Parathyroid adenoma (tissue), 2 donors: ENCODE results near the gene NEK6.
"Not testable (repeated sequence)": the region's sequence is repeated elsewhere in the genome, so short reads cannot be mapped to it uniquely, and the experiment has no call there.

Experiments
- H2AFZ ChIP-seq: fragments of 300-600 bp; sonication (generic); one replicate; pipeline ENCODE4 v1.7.0; 2017; ENCODE audit warnings: antibody characterized with exemption, mild to moderate bottlenecking
- H3K27ac ChIP-seq: fragments of 300-600 bp; sonication (generic); one replicate; pipeline ENCODE4 v1.7.0; 2017
- H3K27me3 ChIP-seq: fragments of 300-600 bp; sonication (generic); one replicate; pipeline ENCODE4 v1.7.0; 2017; ENCODE audit warnings: low read length; ENCODE audit not compliant: control insufficient read depth, insufficient read depth
- H3K36me3 ChIP-seq: fragments of 300-600 bp; sonication (generic); one replicate; pipeline ENCODE4 v1.7.0; 2017; ENCODE audit warnings: low read length; ENCODE audit not compliant: control insufficient read depth, insufficient read depth
- H3K4me1 ChIP-seq: fragments of 300-600 bp; sonication (generic); one replicate; pipeline ENCODE4 v1.7.0; 2017; ENCODE audit warnings: control low read depth
- H3K4me2 ChIP-seq: fragments of 300-600 bp; sonication (generic); one replicate; pipeline ENCODE4 v1.7.0; 2017; ENCODE audit warnings: low read length
- H3K4me3 ChIP-seq: fragments of 300-600 bp; sonication (generic); one replicate; pipeline ENCODE4 v1.7.0; 2017; ENCODE audit warnings: low read depth, low read length
- H3K79me2 ChIP-seq: fragments of 300-600 bp; sonication (generic); one replicate; pipeline ENCODE4 v1.7.0; 2017; ENCODE audit warnings: control low read depth
- H3K9ac ChIP-seq: fragments of 300-600 bp; sonication (generic); one replicate; pipeline ENCODE4 v1.7.0; 2017; ENCODE audit warnings: mild to moderate bottlenecking
- H3K9me3 ChIP-seq: fragments of 300-600 bp; sonication (generic); one replicate; pipeline ENCODE4 v1.7.0; 2017; ENCODE audit warnings: low read length; ENCODE audit not compliant: control insufficient read depth
- TF ChIP-seq, protein P1 (sequence below): fragments of 300-600 bp; sonication (generic); IDR thresholded peaks from one replicate; pipeline ENCODE4 v1.7.0; 2017; ENCODE audit warnings: antibody characterized with exemption, mild to moderate bottlenecking
- donor health status: primary hyperparathyroidism.

The NEK6 gene

GRCh38 chr9:124238546-124239140 is 19.1 kb upstream of the NEK6 start:
- no peaks in the 10 kb centered on the region for H3K4me1 ChIP-seq
- no peak overlapping the region for H3K9ac ChIP-seq
- H3K27ac ChIP-seq: no peak overlapping the region
- no peaks in the 10 kb centered on the region for H3K36me3 ChIP-seq
- H3K79me2 ChIP-seq: no peaks in the 10 kb centered on the region
- H3K4me3 ChIP-seq: no peak overlapping the region
- TF ChIP-seq, protein P1, sequence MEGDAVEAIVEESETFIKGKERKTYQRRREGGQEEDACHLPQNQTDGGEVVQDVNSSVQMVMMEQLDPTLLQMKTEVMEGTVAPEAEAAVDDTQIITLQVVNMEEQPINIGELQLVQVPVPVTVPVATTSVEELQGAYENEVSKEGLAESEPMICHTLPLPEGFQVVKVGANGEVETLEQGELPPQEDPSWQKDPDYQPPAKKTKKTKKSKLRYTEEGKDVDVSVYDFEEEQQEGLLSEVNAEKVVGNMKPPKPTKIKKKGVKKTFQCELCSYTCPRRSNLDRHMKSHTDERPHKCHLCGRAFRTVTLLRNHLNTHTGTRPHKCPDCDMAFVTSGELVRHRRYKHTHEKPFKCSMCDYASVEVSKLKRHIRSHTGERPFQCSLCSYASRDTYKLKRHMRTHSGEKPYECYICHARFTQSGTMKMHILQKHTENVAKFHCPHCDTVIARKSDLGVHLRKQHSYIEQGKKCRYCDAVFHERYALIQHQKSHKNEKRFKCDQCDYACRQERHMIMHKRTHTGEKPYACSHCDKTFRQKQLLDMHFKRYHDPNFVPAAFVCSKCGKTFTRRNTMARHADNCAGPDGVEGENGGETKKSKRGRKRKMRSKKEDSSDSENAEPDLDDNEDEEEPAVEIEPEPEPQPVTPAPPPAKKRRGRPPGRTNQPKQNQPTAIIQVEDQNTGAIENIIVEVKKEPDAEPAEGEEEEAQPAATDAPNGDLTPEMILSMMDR: no peak
- no peaks in the 10 kb centered on the region for H3K27me3 ChIP-seq
- no peak overlapping the region for H3K4me2 ChIP-seq
- no peaks in the 10 kb centered on the region for H3K9me3 ChIP-seq
- H2AFZ ChIP-seq: no peak overlapping the region

DNA sequence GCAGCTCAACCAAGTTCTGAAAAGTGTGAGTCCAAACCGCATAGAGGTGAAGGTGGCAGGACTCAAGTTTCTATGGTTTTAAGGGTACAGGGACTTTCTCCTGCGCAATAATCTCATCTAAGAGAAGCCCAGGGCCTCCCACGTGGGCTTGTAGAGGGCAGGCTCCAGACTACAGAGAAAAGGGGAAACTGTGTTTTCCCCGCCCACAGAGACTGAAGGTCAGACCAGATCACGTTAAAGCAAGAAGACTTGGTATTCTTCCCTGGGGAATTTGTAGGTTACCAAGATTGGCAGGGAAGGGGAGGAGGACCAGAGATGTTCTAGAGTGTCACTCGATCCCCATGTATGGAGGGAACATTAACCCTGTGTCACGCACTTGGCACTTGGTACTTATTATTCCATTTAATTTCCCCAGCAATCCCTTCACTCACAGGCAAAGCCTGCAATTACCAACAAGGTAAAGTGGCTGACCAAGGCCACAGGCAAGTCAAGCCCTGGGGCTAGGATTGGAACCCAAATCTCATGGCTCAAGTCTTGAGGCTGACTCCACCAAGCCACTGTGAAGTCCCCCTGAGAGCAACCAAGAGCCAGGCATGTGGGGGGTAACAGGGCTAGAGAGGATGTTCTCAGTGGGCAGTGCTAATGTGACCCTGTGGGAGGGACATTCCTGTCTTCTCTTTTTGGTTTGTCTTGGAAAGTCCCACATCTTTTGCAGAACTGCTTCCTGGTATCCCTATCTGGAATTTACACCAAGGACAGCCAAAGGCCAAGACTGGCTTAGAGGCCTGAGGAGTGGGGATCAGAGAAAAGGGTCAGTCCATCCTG is 18.3 kb upstream of the NEK6 start:
- H3K27ac ChIP-seq: no peak overlapping the region

GRCh38 chr9:124242331-124243194 is 15.2 kb upstream of the NEK6 start:
- H3K4me3 ChIP-seq: no peak overlapping the region
- no peaks in the 10 kb centered on the region for H3K79me2 ChIP-seq
- H3K9ac ChIP-seq: no peak overlapping the region
- no peaks in the 10 kb centered on the region for H3K4me1 ChIP-seq
- H3K36me3 ChIP-seq: no peaks in the 10 kb centered on the region
- no peaks in the 10 kb centered on the region for H3K9me3 ChIP-seq
- no peaks in the 10 kb centered on the region for H3K27me3 ChIP-seq
- TF ChIP-seq, protein P1: no peak
- no peak overlapping the region for H3K4me2 ChIP-seq
- no peak overlapping the region for H3K27ac ChIP-seq
- peak overlapping the region; percentile 66 for H2AFZ ChIP-seq

More for the DNA sequence above, 18.3 kb upstream of the NEK6 start:
- TF ChIP-seq, protein P1: no peak
- H3K36me3 ChIP-seq: no peaks in the 10 kb centered on the region
- H3K9ac ChIP-seq: no peak overlapping the region
- H3K4me3 ChIP-seq: no peak overlapping the region
- H3K4me1 ChIP-seq: no peaks in the 10 kb centered on the region
- H3K4me2 ChIP-seq: no peak overlapping the region
- H2AFZ ChIP-seq: no peak overlapping the region
- H3K27me3 ChIP-seq: no peaks in the 10 kb centered on the region
- H3K79me2 ChIP-seq: no peaks in the 10 kb centered on the region
- no peaks in the 10 kb centered on the region for H3K9me3 ChIP-seq

GRCh38 chr9:124247393-124247792 is 10.4 kb upstream of the NEK6 start:
- not testable (repeated sequence) for H3K36me3 ChIP-seq, H2AFZ ChIP-seq, H3K4me1 ChIP-seq, H3K27ac ChIP-seq, H3K4me3 ChIP-seq, H3K79me2 ChIP-seq, H3K9ac ChIP-seq, H3K4me2 ChIP-seq, H3K27me3 ChIP-seq, H3K9me3 ChIP-seq

- no peaks in the 10 kb centered on the region for H3K36me3 ChIP-seq
- no peaks in the 10 kb centered on the region for H3K9me3 ChIP-seq
- TF ChIP-seq, protein P1: no peak
- H3K4me2 ChIP-seq: no peak overlapping the region
- no peaks in the 10 kb centered on the region for H3K79me2 ChIP-seq
- no peak overlapping the region for H3K9ac ChIP-seq
- H3K4me1 ChIP-seq: no peaks in the 10 kb centered on the region
- H3K27me3 ChIP-seq: no peaks in the 10 kb centered on the region
- no peak overlapping the region for H3K27ac ChIP-seq
- H2AFZ ChIP-seq: no peak overlapping the region
- H3K4me3 ChIP-seq: no peak overlapping the region
Measured at GRCh38 chr9:124248066-124248465, 9.7 kb upstream of the NEK6 start.
